GM23248 (cell line): ENCODE data around the gene P2RX3. TPM values are rescaled to one million over a fixed set of nuclear protein-coding genes. Genes with fewer than 3 reads are reported as not detected.

ENCODE experiments used
- DNase-seq: peaks from one replicate; pipeline ENCODE4 v3.0.0-alpha.2; 2015
- H2AFZ ChIP-seq: fragments of 200-600 bp; sonication (generic); 2 replicates; pipeline ENCODE4 v1.6.1; 2016; ENCODE audit warnings: antibody characterized with exemption
- H3F3A ChIP-seq: fragments of 200-600 bp; sonication (generic); 2 replicates; pipeline ENCODE4 v1.6.1; 2016; ENCODE audit warnings: mild to moderate bottlenecking, antibody characterized with exemption, mixed run types; ENCODE audit not compliant: insufficient read depth
- H3K27ac ChIP-seq: fragments of 200-600 bp; sonication (generic); 2 replicates; pipeline ENCODE4 v1.5.1; 2016; ENCODE audit warnings: mild to moderate bottlenecking
- H3K27me3 ChIP-seq: fragments of 200-600 bp; sonication (generic); replicated peaks from 2 replicates; pipeline ENCODE4 v1.6.1; 2016; ENCODE audit warnings: mild to moderate bottlenecking; ENCODE audit not compliant: insufficient read depth
- H3K36me3 ChIP-seq: fragments of 200-600 bp; sonication (generic); 2 replicates; pipeline ENCODE4 v1.6.1; 2016; ENCODE audit warnings: low read depth, mild to moderate bottlenecking
- H3K4me1 ChIP-seq: fragments of 200-600 bp; sonication (generic); 2 replicates; pipeline ENCODE4 v1.6.1; 2016; ENCODE audit warnings: mild to moderate bottlenecking; ENCODE audit not compliant: insufficient read depth
- H3K4me2 ChIP-seq: fragments of 200-600 bp; sonication (generic); one replicate; pipeline ENCODE4 v1.6.1; 2016; ENCODE audit warnings: mild to moderate bottlenecking; ENCODE audit not compliant: unreplicated experiment
- H3K4me3 ChIP-seq: fragments of 200-600 bp; sonication (generic); 2 replicates; pipeline ENCODE4 v1.5.1; 2016; ENCODE audit warnings: mild to moderate bottlenecking
- H3K79me2 ChIP-seq: fragments of 200-600 bp; sonication (generic); 2 replicates; pipeline ENCODE4 v1.6.1; 2016; ENCODE audit warnings: mild to moderate bottlenecking; ENCODE audit not compliant: insufficient read depth
- H3K9ac ChIP-seq: fragments of 200-600 bp; sonication (generic); 2 replicates; pipeline ENCODE4 v1.6.1; 2016; ENCODE audit warnings: mild to moderate bottlenecking
- H3K9me2 ChIP-seq: fragments of 200-600 bp; sonication (generic); 2 replicates; pipeline ENCODE4 v1.6.1; 2016; ENCODE audit warnings: mixed run types, mild to moderate bottlenecking, moderate library complexity; ENCODE audit not compliant: insufficient read depth
- H3K9me3 ChIP-seq: fragments of 200-600 bp; sonication (generic); one replicate; pipeline ENCODE4 v1.6.1; 2017; ENCODE audit warnings: low read depth
- H4K20me1 ChIP-seq: fragments of 200-600 bp; sonication (generic); 2 replicates; pipeline ENCODE4 v1.6.0; 2016; ENCODE audit not compliant: insufficient read depth
- EZH2 ChIP-seq: fragments of 200-600 bp; sonication (generic); IDR thresholded peaks from 2 replicates; pipeline ENCODE4 v1.6.1; 2018; ENCODE audit warnings: antibody characterized with exemption, mild to moderate bottlenecking; ENCODE audit not compliant: insufficient read depth, poor library complexity, severe bottlenecking
- EZH2phosphoT487 ChIP-seq: fragments of 200-600 bp; sonication (generic); IDR thresholded peaks from 2 replicates; pipeline ENCODE4 v1.6.1; 2018; ENCODE audit warnings: antibody characterized with exemption, moderate library complexity, mild to moderate bottlenecking, low read depth; ENCODE audit not compliant: insufficient read depth
- WGBS, 2 experiments: methylation state at CpG; one replicate each; pipeline ENCODE4 v1.1.6; 2015 to 2017; ENCODE audit warnings: low lambda C conversion rate in 2 of 2, low coverage in 1 of 2; ENCODE audit errors: missing lambda C conversion rate in 2 of 2; 5-methylcytosine and 5-hydroxymethylcytosine counted together
- in situ Hi-C: fragments of 300-500 bp; cut with MboI; formaldehyde crosslinking; loops from 2 replicates; pipeline ENCODE4 v1.15.0; 2020
- polyA plus RNA-seq: library from polyadenylated mRNA; unstranded; fragments of >200 nt; fragmentation: Nextera tagmentation; extraction: Ambion mirVana; gene quantifications from 2 replicates; pipeline ENCODE4 v1.2.1, GENCODE V29; 2016
- total RNA-seq: library from RNA; depleted of rRNA; stranded (reverse); fragments of >200 nt; shearing (Covaris generic); gene quantifications from 2 replicates; pipeline ENCODE4 v1.2.3, GENCODE V29; 2014

P2RX3 gene
- total and polyA plus RNA-seq, 2 experiments from 2014 or later = 0.10 TPM; not detected in 1

- Histone ChIP-seq H3K4me2 (no peak overlapping the region), H3K9me3 (no peaks in the 10 kb centered on the region), H3F3A (peaks cover 37% of the 10 kb centered on the region), H3K4me1 (peaks cover 34% of the 10 kb centered on the region), H3K36me3 (peaks cover 58% of the 10 kb centered on the region), H4K20me1 (no peaks in the 10 kb centered on the region), H3K9me2 (no peaks in the 10 kb centered on the region), H3K27me3 (no peaks in the 10 kb centered on the region), H3K4me3 (no peak overlapping the region), H3K79me2 (peaks cover 53% of the 10 kb centered on the region), H3K9ac (no peak overlapping the region), H3K27ac (no peak overlapping the region), H2AFZ (no peak overlapping the region)
- no peak for DNase-seq
- 97 to 99% methylated on average over 7 to 15 of the region's 15 CpGs for WGBS, 2 experiments
- TF ChIP-seq EZH2 = no peak
- no peak for TF ChIP-seq EZH2phosphoT487
- in situ Hi-C loops = no loop called here
Measured at GRCh38 chr11:57302489-57302888, 35.7 kb upstream of the P2RX3 start.

GRCh38 chr11:57303280-57303989 lies 34.7 kb upstream of the P2RX3 start:
- no peaks in the 10 kb centered on the region for H4K20me1 ChIP-seq
- DNase-seq = no peak
- peaks cover 54% of the 10 kb centered on the region for H3K36me3 ChIP-seq
- in situ Hi-C loops = no loop called here
- no peak overlapping the region for H2AFZ ChIP-seq
- peaks cover 63% of the 10 kb centered on the region for H3K79me2 ChIP-seq
- H3K27me3 ChIP-seq = no peaks in the 10 kb centered on the region
- H3K27ac ChIP-seq = peak overlapping the region; percentile 55
- no peak for TF ChIP-seq EZH2
- no peak for TF ChIP-seq EZH2phosphoT487
- peaks cover 28% of the 10 kb centered on the region for H3F3A ChIP-seq
- WGBS, 2 experiments = 70 to 73% methylated on average over 17 of the region's 17 CpGs
- peak overlapping the region; percentile 39 for H3K9ac ChIP-seq
- peak overlapping the region; percentile 47 for H3K4me2 ChIP-seq
- no peaks in the 10 kb centered on the region for H3K9me3 ChIP-seq
- H3K4me3 ChIP-seq = no peak overlapping the region
- peaks cover 34% of the 10 kb centered on the region for H3K4me1 ChIP-seq
- H3K9me2 ChIP-seq = no peaks in the 10 kb centered on the region

GRCh38 chr11:57303990-57304579 lies 34.1 kb upstream of the P2RX3 start:
- H3K4me2 ChIP-seq = peak overlapping the region; percentile 47
- H3K4me1 ChIP-seq = peaks cover 34% of the 10 kb centered on the region
- peaks cover 22% of the 10 kb centered on the region for H3F3A ChIP-seq
- peak overlapping the region; percentile 39 for H3K9ac ChIP-seq
- in situ Hi-C loops = no loop called here
- WGBS, 2 experiments = 12 to 20% methylated on average over 8 of the region's 8 CpGs
- H2AFZ ChIP-seq = no peak overlapping the region
- H3K9me2 ChIP-seq = no peaks in the 10 kb centered on the region
- peaks cover 50% of the 10 kb centered on the region for H3K36me3 ChIP-seq
- no peaks in the 10 kb centered on the region for H3K9me3 ChIP-seq
- DNase-seq = peak; percentile 80
- no peaks in the 10 kb centered on the region for H3K27me3 ChIP-seq
- peaks cover 69% of the 10 kb centered on the region for H3K79me2 ChIP-seq
- peak overlapping the region; percentile 55 for H3K27ac ChIP-seq
- TF ChIP-seq EZH2phosphoT487 (no peak), EZH2 (no peak)
- no peaks in the 10 kb centered on the region for H4K20me1 ChIP-seq
- H3K4me3 ChIP-seq = peak overlapping the region; percentile 17

- no peak overlapping the region for H3K4me3 ChIP-seq
- no peak overlapping the region for H2AFZ ChIP-seq
- H3K79me2 ChIP-seq = peaks cover 84% of the 10 kb centered on the region
- H3K9me3 ChIP-seq = no peaks in the 10 kb centered on the region
- 0 out of 2 replicates have a peak overlapping the region, but pooled peaks have one; percentile 1 for H3K27ac ChIP-seq
- no peaks in the 10 kb centered on the region for H4K20me1 ChIP-seq
- peaks cover 16% of the 10 kb centered on the region for H3F3A ChIP-seq
- no peak for DNase-seq
- in situ Hi-C loops = no loop called here
- H3K4me2 ChIP-seq = no peak overlapping the region
- no peak overlapping the region for H3K9ac ChIP-seq
- peaks cover 49% of the 10 kb centered on the region for H3K36me3 ChIP-seq
- H3K27me3 ChIP-seq = no peaks in the 10 kb centered on the region
- peaks cover 45% of the 10 kb centered on the region for H3K4me1 ChIP-seq
- 81 to 85% methylated on average over 8 of the region's 8 CpGs for WGBS, 2 experiments
- H3K9me2 ChIP-seq = no peaks in the 10 kb centered on the region
- TF ChIP-seq EZH2 = no peak
- TF ChIP-seq EZH2phosphoT487 = no peak
Measured at GRCh38 chr11:57305523-57305922, 32.6 kb upstream of the P2RX3 start.
